Ovary (tissue), 9 donors: Measurements from ENCODE around the gene CEP20. TPM values are rescaled to one million over a fixed set of nuclear protein-coding genes. Genes with fewer than 3 reads are reported as not detected.

Experiments
- DNase-seq, 5 donors: peaks; one replicate each; pipeline ENCODE4 v3.0.0-alpha.2; 2019 to 2020
- H3K27ac ChIP-seq, 2 donors: fragments of 200-600 bp; one replicate each; pipeline versions ENCODE4 v1.5.1 to v1.8.0; 2019 to 2022
- H3K27me3 ChIP-seq: fragments of 200-600 bp; one replicate; pipeline ENCODE4 v1.8.0; 2022
- H3K36me3 ChIP-seq: fragments of 200-600 bp; sonication (generic); one replicate; pipeline ENCODE4 v1.5.1; 2019
- H3K4me1 ChIP-seq: one replicate; pipeline ENCODE4 v1.8.1; 2013; ENCODE audit warnings: mild to moderate bottlenecking, moderate library complexity; ENCODE audit not compliant: insufficient read depth
- H3K4me3 ChIP-seq: fragments of 200-600 bp; sonication (generic); one replicate; pipeline ENCODE4 v1.5.1; 2017
- H3K9me3 ChIP-seq, 2 donors: fragments of 200-600 bp in 1 of 2; sonication (generic) in 1 of 2; one replicate each; pipeline versions ENCODE4 v1.5.1 to v1.8.1; 2013 to 2019; ENCODE audit warnings: mild to moderate bottlenecking in 1 of 2, moderate library complexity in 1 of 2
- EP300 ChIP-seq: sonication (generic); formaldehyde crosslinking; IDR thresholded peaks from one replicate; pipeline ENCODE4 v1.6.1; 2017; ENCODE audit warnings: antibody characterized with exemption
- POLR2A ChIP-seq: fragments of 450-650 bp; IDR thresholded peaks from one replicate; pipeline ENCODE4 v1.6.1; 2017; ENCODE audit warnings: antibody characterized with exemption, mild to moderate bottlenecking, moderate library complexity
- WGBS, 3 donors: extraction: QIAGEN DNeasy Blood & Tissue Kit in 1 of 3; methylation state at CpG; one replicate each; pipeline versions ENCODE4 v1.1.5 to v1.1.7; 2013 to 2017; 5-methylcytosine and 5-hydroxymethylcytosine counted together
- intact Hi-C, 4 donors: fragments of 100-400 bp; cut with DNase I; formaldehyde crosslinking; loops; one replicate each; pipeline versions ENCODE4 v1.11.0 to v1.15.1; 2022 to 2023
- polyA plus RNA-seq, 2 donors: library from polyadenylated mRNA; stranded (reverse); fragments of 200-250 nt in 1 of 2; fragments of 350-450 nt in 1 of 2; fragmentation: Illumina TruSeq in 1 of 2; extraction: RNeasy Lipid Tissue Mini Kit (QIAGEN cat#74804) in 1 of 2; gene quantifications; one replicate each; pipeline ENCODE4 v1.2.3, GENCODE V29; 2013 to 2014
- total RNA-seq, 7 donors: library from RNA; depleted of rRNA in 2 of 7; stranded (reverse); fragments of >200 nt in 2 of 7; fragmentation: NEBNext Ultra II Directional in 3 of 7; extraction: Animal tissue kit (Norgen Biotek cat#: 25700) in 3 of 7; gene quantifications; one replicate each; pipeline versions ENCODE4 v1.1.0 to v1.2.4, GENCODE V29; 2016 to 2023
- TF ChIP-seq, protein P1 (sequence below), 3 donors: fragments of 450-650 bp in 2 of 3; fragments of 200-600 bp in 1 of 3; IDR thresholded peaks; one replicate each; pipeline versions ENCODE4 v1.5.1 to v1.8.0; 2016 to 2022; ENCODE audit warnings: antibody characterized with exemption in 3 of 3, mild to moderate bottlenecking in 1 of 3
- donor health status: DM: no; HTN: no; CAD: no; lungs with moderate emphysema.
- donor health status: DM: no; HTN: no; CAD: no.
- donor health status: Bipolar disorder and iron deficiency.
- donor health status: DM: yes; HTN: yes; CAD: no.
- donor health status: DM: no; HTN: no; CAD: no.
- donor health status: DM: yes; HTN: yes; CAD: no.

CEP20 gene
- total and polyA plus RNA-seq, 9 donors: 23.4 to 44.4 (median 30.9) TPM

DNA sequence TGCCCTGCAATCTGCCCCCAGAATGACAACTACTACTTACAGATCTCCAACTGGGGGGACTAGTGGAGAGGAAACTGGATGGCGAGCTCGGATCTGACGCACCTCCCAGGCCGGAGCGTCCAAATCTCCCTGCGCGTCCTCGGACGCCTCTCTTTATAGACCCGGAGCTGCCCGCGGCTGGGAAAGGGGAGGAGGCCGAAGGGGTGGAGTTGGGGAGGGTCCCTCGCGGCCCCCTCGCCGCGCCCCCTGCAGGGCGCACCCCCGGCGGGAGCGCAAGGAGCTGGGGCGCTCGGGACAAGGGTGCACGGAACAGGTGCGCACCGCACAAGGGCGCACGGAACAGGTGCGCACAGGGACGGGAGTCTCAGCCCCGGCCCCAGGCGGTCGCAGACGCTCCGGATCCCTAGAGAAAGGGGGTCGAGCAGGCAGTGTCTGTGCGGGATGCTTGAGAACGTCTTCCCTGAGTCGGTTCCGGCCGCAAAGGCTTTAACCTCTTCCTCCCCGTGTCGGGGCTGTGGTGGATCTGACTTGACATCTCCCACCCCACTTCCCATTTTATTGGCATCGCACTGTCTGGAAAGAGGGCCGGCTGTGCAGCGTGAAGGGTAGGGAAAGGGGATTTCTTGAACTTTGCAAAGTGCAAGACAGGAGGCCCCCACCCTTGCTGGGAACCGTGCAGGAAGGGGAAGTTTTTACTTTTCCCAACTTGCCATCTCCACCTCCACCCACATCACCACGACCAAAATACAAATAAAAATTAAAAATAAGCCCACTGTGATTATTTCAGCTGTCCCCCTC is 31.3 kb downstream of the CEP20 start, which contains the start of gene MYH11:
TSS of gene MYH11 (minus strand) at position 128 of the 798 bp plus-strand sequence. CDS start 18,776 bp downstream, outside the sequence.
- no peaks in the 10 kb centered on the region for H3K27me3 ChIP-seq
- peak within 1 kb of the TSS; percentile 47 for H3K4me3 ChIP-seq
- 0% methylated on average over 35 to 49 of the region's 49 CpGs for WGBS, 3 donors
- H3K36me3 ChIP-seq: no peaks in the 10 kb centered on the region
- H3K4me1 ChIP-seq: no peaks in the 10 kb centered on the region
- TF ChIP-seq POLR2A (no peak), EP300 (no peak)
- TF ChIP-seq, protein P1, sequence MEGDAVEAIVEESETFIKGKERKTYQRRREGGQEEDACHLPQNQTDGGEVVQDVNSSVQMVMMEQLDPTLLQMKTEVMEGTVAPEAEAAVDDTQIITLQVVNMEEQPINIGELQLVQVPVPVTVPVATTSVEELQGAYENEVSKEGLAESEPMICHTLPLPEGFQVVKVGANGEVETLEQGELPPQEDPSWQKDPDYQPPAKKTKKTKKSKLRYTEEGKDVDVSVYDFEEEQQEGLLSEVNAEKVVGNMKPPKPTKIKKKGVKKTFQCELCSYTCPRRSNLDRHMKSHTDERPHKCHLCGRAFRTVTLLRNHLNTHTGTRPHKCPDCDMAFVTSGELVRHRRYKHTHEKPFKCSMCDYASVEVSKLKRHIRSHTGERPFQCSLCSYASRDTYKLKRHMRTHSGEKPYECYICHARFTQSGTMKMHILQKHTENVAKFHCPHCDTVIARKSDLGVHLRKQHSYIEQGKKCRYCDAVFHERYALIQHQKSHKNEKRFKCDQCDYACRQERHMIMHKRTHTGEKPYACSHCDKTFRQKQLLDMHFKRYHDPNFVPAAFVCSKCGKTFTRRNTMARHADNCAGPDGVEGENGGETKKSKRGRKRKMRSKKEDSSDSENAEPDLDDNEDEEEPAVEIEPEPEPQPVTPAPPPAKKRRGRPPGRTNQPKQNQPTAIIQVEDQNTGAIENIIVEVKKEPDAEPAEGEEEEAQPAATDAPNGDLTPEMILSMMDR (IDR thresholded peaks at IDR 0.05): no peak
- intact Hi-C loops: no loop called here
- H3K27ac ChIP-seq: peak within 1 kb of the TSS in 1 of 2 donors; percentile 56
- no peaks in the 10 kb centered on the region for H3K9me3 ChIP-seq
- DNase-seq: peak; percentile 23 to 73 (median 49)

DNA sequence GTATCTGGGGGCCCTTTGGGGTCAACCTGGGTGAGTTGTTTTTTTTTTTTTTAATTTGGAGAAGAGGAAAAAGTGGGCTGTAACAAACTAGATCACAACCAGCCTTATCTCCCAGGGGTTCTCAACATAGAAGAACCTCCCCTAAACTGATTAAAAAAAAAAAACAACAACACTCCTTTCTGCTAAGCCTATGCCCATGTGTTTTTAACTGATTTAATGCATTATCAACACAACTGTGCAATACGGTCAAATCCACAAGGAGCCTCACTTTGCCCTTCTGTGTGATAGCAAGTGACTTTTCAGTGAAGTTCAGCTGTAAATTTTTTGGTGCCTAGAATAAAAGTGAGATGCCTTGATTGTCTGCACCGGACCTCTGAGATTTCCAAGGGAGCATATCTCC is 32.2 kb downstream of the CEP20 start:
- Histone ChIP-seq H3K36me3 (no peaks in the 10 kb centered on the region), H3K4me1 (no peaks in the 10 kb centered on the region), H3K4me3 (peak overlapping the region; percentile 47), H3K9me3 (no peaks in the 10 kb centered on the region), H3K27ac (peak overlapping the region in 1 of 2 donors; percentile 56), H3K27me3 (no peaks in the 10 kb centered on the region)
- DNase-seq: no peak
- intact Hi-C loops: no loop called here
- TF ChIP-seq, protein P1 (IDR thresholded peaks at IDR 0.05): no peak
- WGBS, 3 donors: 6 to 14% (median 10%) methylated on average over 2 of the region's 2 CpGs

DNA sequence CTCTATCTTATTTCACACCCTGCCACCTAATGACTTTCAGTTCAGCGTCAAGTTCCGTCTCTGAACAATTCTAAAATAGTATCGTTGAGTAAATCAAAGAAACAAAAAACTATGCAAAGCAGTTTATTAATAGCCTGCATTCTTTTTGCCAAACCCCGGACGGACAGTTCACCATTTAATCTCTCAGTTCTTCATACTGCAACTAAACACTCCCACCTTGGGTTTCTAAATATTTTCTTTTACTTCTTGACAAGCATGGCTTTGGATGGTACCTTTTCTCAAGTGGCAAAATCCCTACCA is 32.7 kb downstream of the CEP20 start:
- H3K4me1 ChIP-seq: no peaks in the 10 kb centered on the region
- no peaks in the 10 kb centered on the region for H3K27me3 ChIP-seq
- DNase-seq: no peak
- TF ChIP-seq, protein P1 (IDR thresholded peaks at IDR 0.05): no peak
- TF ChIP-seq EP300 (no peak), POLR2A (no peak)
- 6 to 9% (median 6%) methylated on average over 5 of the region's 5 CpGs for WGBS, 3 donors
- peak overlapping the region; percentile 47 for H3K4me3 ChIP-seq
- no peaks in the 10 kb centered on the region for H3K36me3 ChIP-seq
- intact Hi-C loops: no loop called here
- H3K9me3 ChIP-seq: no peaks in the 10 kb centered on the region
- peak overlapping the region in 1 of 2 donors; percentile 60 for H3K27ac ChIP-seq

DNA sequence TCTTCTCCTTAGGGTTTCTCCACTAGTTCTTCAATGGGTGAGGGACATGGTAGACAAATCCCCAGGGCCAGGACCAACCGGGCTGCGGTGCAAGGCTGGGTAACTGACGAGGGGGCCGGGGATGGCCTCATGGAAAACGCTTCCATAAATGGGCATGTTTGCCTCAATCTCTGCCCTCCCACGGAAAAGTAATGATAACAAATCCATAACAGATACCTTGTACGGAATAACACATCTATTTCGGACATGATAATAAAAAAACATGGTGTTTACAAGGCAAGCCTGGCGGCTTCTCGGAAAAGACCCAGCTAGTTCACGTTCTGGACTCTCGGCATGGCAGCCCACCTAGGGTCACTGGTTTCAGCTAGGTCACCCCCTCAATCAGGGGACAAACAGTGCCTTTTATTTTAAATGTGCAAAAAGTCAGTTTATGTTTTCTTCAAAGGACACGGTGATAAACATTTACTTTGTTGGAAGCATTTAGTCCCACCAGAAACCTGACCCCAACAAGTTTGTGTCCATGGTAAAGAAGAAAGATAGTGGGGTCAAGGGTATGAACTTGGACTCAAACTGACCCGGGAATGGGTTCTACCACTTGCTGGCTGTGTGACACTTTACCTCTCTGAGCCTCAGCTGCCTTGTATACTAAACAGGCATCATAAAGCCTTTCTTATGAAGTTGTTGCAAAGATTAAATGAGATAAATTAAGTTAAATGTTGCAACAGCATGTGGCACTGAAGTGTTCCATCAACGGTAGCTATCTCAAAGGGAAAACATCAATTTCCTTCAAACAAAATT is 33.3 kb downstream of the CEP20 start:
- peak overlapping the region in 1 of 2 donors; percentile 60 for H3K27ac ChIP-seq
- no peaks in the 10 kb centered on the region for H3K27me3 ChIP-seq
- DNase-seq: peak in 1 of 5 donors; percentile 52
- H3K36me3 ChIP-seq: no peaks in the 10 kb centered on the region
- intact Hi-C loops: no loop called here
- no peaks in the 10 kb centered on the region for H3K9me3 ChIP-seq
- H3K4me1 ChIP-seq: no peaks in the 10 kb centered on the region
- TF ChIP-seq, protein P1 (IDR thresholded peaks at IDR 0.05): no peak
- no peak for TF ChIP-seq EP300
- no peak for TF ChIP-seq POLR2A
- peak overlapping the region; percentile 47 for H3K4me3 ChIP-seq
- WGBS, 3 donors: 10 to 19% (median 14%) methylated on average over 15 of the region's 15 CpGs
